ENCODE data around the gene AICDA. TPM values are rescaled to one million over a fixed set of nuclear protein-coding genes. Genes with fewer than 3 reads are reported as not detected.

The AICDA gene
- polyA plus RNA-seq (2012; ENCODE audit: missing spikeins): 159 TPM

GRCh38 chr12:8612629-8613028 is at the start of gene AICDA:
AICDA (minus strand) TSS chr12:8612859; CDS start chr12:8612767, 92 bp downstream.
- no peak for DNase-seq (ENCODE audit: insufficient read length)
- FAIRE-seq: peak; percentile 95
- TF ChIP-seq POLR2AphosphoS5 (IDR thresholded peaks at IDR 0.05; ENCODE audit: low read depth, low read length): peak; percentile 97
- TF ChIP-seq TAF1 (IDR thresholded peaks at IDR 0.05; ENCODE audit: borderline replicate concordance, low read depth, low read length): peak; percentile 51; the same call in 1 of the 2 replicates
- TF ChIP-seq POLR2A (IDR thresholded peaks at IDR 0.05; ENCODE audit: low read depth, low read length): peak; percentile 93

- FAIRE-seq (no peak), DNase-seq (ENCODE audit: insufficient read length) (no peak)
- TF ChIP-seq POLR2AphosphoS5 (IDR thresholded peaks at IDR 0.05; ENCODE audit: low read depth, low read length) (no peak), TAF1 (IDR thresholded peaks at IDR 0.05; ENCODE audit: borderline replicate concordance, low read depth, low read length) (no peak), POLR2A (IDR thresholded peaks at IDR 0.05; ENCODE audit: low read depth, low read length) (no peak)
Measured at GRCh38 chr12:8661751-8662150, 49.1 kb upstream of the AICDA start.

- FAIRE-seq (no peak), DNase-seq (ENCODE audit: insufficient read length) (no peak)
- TF ChIP-seq POLR2A (IDR thresholded peaks at IDR 0.05; ENCODE audit: low read depth, low read length) (no peak), POLR2AphosphoS5 (IDR thresholded peaks at IDR 0.05; ENCODE audit: low read depth, low read length) (no peak), TAF1 (IDR thresholded peaks at IDR 0.05; ENCODE audit: borderline replicate concordance, low read depth, low read length) (no peak)
Measured at GRCh38 chr12:8661016-8661415, 48.4 kb upstream of the AICDA start.

GRCh38 chr12:8658346-8658745 is 45.7 kb upstream of the AICDA start:
- no peak for DNase-seq (ENCODE audit: insufficient read length)
- no peak for TF ChIP-seq TAF1 (IDR thresholded peaks at IDR 0.05; ENCODE audit: borderline replicate concordance, low read depth, low read length)
- TF ChIP-seq POLR2A (IDR thresholded peaks at IDR 0.05; ENCODE audit: low read depth, low read length): no peak
- no peak for FAIRE-seq

GRCh38 chr12:8655421-8655820 is 42.8 kb upstream of the AICDA start:
- FAIRE-seq (no peak), DNase-seq (ENCODE audit: insufficient read length) (no peak)
- TF ChIP-seq POLR2A (IDR thresholded peaks at IDR 0.05; ENCODE audit: low read depth, low read length): no peak

- peak; percentile 53 for DNase-seq (ENCODE audit: insufficient read length)
- TF ChIP-seq POLR2A (IDR thresholded peaks at IDR 0.05; ENCODE audit: low read depth, low read length) (no peak; the same call in 1 of the 2 replicates), POLR2AphosphoS5 (IDR thresholded peaks at IDR 0.05; ENCODE audit: low read depth, low read length) (peak; percentile 54; the same call in 1 of the 2 replicates)
- FAIRE-seq: peak; percentile 99
Measured at GRCh38 chr12:8648576-8649205, 36.0 kb upstream of the AICDA start.

- TF ChIP-seq TAF1 (IDR thresholded peaks at IDR 0.05; ENCODE audit: borderline replicate concordance, low read depth, low read length): no peak
- TF ChIP-seq POLR2AphosphoS5 (IDR thresholded peaks at IDR 0.05; ENCODE audit: low read depth, low read length): no peak
- no peak for TF ChIP-seq POLR2A (IDR thresholded peaks at IDR 0.05; ENCODE audit: low read depth, low read length)
- FAIRE-seq (peak; percentile 74), DNase-seq (ENCODE audit: insufficient read length) (no peak)
Measured at GRCh38 chr12:8647968-8648367, 35.3 kb upstream of the AICDA start.

- DNase-seq (ENCODE audit: insufficient read length): no peak
- TF ChIP-seq POLR2AphosphoS5 (IDR thresholded peaks at IDR 0.05; ENCODE audit: low read depth, low read length) (peak; percentile 83), TAF1 (IDR thresholded peaks at IDR 0.05; ENCODE audit: borderline replicate concordance, low read depth, low read length) (peak; percentile 55; the same call in 1 of the 2 replicates), POLR2A (IDR thresholded peaks at IDR 0.05; ENCODE audit: low read depth, low read length) (peak; percentile 70)
- FAIRE-seq: peak; percentile 94
Measured at GRCh38 chr12:8644345-8645248, 31.9 kb upstream of the AICDA start.

- DNase-seq (ENCODE audit: insufficient read length) (no peak), FAIRE-seq (no peak)
- TF ChIP-seq POLR2A (IDR thresholded peaks at IDR 0.05; ENCODE audit: low read depth, low read length) (no peak), POLR2AphosphoS5 (IDR thresholded peaks at IDR 0.05; ENCODE audit: low read depth, low read length) (no peak), TAF1 (IDR thresholded peaks at IDR 0.05; ENCODE audit: borderline replicate concordance, low read depth, low read length) (no peak)
Measured at GRCh38 chr12:8642775-8643174, 30.1 kb upstream of the AICDA start.

- FAIRE-seq (no peak), DNase-seq (ENCODE audit: insufficient read length) (no peak)
- no peak for TF ChIP-seq POLR2AphosphoS5 (IDR thresholded peaks at IDR 0.05; ENCODE audit: low read depth, low read length)
- TF ChIP-seq POLR2A (IDR thresholded peaks at IDR 0.05; ENCODE audit: low read depth, low read length): no peak
- TF ChIP-seq TAF1 (IDR thresholded peaks at IDR 0.05; ENCODE audit: borderline replicate concordance, low read depth, low read length): no peak
Measured at GRCh38 chr12:8639936-8640335, 27.3 kb upstream of the AICDA start.

GRCh38 chr12:8638951-8639350 is 26.3 kb upstream of the AICDA start:
- no peak for FAIRE-seq
- TF ChIP-seq TAF1 (IDR thresholded peaks at IDR 0.05; ENCODE audit: borderline replicate concordance, low read depth, low read length) (no peak), POLR2A (IDR thresholded peaks at IDR 0.05; ENCODE audit: low read depth, low read length) (no peak)
- no peak for DNase-seq (ENCODE audit: insufficient read length)

GRCh38 chr12:8637666-8638065 is 25.0 kb upstream of the AICDA start:
- DNase-seq (ENCODE audit: insufficient read length) (no peak), FAIRE-seq (no peak)
- no peak for TF ChIP-seq TAF1 (IDR thresholded peaks at IDR 0.05; ENCODE audit: borderline replicate concordance, low read depth, low read length)
- no peak for TF ChIP-seq POLR2A (IDR thresholded peaks at IDR 0.05; ENCODE audit: low read depth, low read length)
- TF ChIP-seq POLR2AphosphoS5 (IDR thresholded peaks at IDR 0.05; ENCODE audit: low read depth, low read length): no peak
